Activated CD4-positive, alpha-beta T cell treated with anti-CD3 and anti-CD28 coated beads, Interleukin-10, Interleukin-2, amounts not matched to agents 100 ng/mL and 50 ng/mL, durations not matched to agents 16 hours and 8 hours (primary cell): ENCODE measurements around the gene MTM1.

Source experiments
- DNase-seq: peaks from one replicate; pipeline ENCODE4 v3.0.0-alpha.2; 2020

MTM1 gene

DNA sequence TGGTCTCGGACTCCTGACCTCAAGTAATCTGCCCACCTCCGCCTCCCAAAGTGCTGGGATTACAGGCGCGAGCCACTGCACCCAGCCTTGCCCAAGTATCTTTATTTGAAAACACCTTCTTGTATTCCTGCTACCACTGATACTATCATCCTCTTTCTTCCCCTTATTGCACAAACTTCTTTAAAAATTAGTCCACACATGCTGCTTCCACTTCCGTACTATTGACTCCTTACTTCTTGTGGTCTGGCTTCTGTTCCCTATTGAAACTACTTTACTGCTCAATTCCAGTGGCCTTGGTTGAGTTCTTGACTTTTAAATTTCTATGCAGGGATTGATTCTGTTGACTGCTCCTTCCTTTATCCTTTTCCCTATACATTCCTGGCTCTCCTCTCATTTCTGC is 38.8 kb downstream of the MTM1 start:
- no peak for DNase-seq

DNA sequence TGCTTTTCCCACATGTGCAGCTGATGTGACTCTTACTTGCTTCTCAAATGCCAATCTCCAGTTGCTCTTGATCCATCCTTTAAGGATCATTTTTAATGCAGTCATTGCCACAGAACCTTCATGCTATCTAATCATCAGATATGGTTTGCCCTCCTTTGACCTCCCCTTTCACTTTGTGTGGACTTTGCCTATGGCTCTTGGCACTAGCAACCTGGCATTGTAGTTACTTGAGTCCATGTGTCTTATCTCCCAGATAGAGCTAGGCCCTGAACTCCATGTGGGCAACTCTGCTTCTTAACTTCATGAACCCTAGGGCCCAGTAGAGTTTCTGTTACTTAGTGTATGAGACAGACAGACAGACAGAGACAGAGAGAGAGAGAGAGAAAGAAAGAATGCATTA is 41.6 kb downstream of the MTM1 start:
- no peak for DNase-seq

DNA sequence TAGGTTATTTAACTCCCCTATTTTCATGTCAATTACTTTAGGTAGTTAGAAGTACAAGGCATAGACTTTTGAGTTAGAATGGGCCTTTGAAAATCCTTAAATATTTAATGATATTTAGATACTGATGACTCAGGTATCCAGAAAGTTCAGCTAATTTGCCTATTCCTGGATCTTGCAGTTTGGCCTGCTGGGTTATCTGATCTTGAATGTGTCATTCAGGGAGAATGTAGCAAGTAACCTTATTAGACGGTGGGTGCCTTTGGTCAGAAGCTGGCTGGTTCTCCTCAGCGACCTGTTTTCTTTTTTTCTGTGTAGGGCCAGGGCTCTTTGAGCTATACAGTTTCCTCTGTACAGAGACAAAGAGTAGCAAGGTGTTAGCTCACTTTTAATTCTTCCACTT is 42.0 kb downstream of the MTM1 start:
- DNase-seq = no peak

DNA sequence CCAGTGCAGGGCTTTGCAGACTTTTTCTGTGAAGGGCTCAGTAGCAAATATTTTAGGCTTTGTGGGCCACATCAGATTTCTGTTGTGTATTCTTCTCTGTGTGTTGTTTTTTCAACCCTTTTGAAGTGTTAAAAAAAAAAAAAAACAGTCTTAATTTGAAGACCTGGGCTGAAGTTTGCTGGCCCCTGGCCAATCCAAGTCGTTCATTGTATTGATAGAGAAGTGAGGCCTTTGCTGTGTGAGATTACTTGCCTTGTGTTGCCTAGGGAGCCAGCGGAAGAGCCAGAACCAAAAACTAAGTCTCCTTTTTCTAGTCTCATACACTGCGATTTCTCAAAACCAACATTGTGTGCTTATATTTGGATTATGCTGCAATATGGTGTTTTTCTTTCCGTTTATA is 46.9 kb downstream of the MTM1 start:
- no peak for DNase-seq

DNA sequence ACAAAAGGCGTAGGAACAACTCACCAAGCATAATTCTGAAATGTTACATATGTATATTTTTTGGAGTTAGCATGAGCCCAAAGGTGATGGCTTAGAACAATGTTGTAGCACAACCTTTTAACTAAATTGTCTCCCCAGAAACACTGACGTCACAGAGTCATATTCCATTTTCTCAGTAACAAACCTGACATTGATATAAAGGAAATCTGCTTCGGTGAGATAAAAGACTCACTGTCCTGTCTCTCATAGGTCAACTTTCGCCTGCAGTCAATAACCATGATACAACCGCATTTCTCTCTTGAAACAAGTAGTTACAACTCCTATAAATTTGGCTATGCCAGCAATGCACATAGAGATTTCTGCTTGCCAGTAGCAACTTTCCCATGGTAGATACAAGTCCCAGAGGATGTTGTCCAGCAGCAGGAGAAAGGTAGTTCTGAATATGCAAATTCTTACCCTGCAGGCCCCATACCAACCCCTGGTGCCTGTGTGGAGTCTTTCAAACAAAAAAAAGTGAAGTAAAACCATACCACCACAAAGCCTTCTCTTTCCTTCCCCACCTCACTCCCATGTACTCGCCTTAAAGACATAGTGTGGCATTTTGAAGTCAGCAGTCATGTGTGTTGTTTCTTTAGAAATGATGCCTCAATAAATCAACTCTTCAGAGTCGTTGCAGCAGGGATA is 47.9 kb downstream of the MTM1 start:
- DNase-seq = no peak

DNA sequence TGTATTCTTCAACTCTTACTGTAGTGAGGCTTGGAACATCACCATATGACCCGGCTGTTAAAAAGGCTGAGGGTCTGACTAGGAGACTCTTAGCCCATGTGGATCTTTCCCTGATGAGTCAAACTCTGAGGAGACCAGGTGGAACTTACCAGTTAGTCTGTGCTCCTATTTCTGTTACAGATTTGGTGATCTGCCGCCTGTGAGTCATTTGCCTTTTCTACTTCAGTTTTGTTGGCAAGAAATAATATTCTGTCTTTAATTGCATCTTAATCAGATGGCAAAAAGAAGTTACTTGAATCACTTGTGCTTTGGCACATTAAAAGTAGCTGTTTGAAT is 48.4 kb downstream of the MTM1 start:
- no peak for DNase-seq

DNA sequence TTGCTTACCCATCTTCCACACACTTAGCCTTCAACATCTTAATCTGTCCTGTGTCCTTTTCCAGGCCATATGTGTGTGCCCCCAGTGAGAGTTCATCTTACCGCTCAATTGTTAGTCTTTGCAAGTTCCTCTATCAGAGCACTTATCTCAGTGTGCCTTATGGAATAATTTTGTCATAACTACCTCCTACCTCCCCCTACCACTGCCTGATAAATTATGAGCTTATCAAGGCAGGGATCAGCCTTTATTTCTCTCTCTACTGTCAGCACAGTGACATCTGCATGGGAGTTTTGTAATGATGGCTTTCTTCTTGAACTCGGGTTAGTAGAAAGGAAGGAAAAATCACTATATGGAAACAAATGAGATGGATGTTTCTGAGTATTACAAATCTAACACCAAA is 53.2 kb downstream of the MTM1 start:
- no peak for DNase-seq

DNA sequence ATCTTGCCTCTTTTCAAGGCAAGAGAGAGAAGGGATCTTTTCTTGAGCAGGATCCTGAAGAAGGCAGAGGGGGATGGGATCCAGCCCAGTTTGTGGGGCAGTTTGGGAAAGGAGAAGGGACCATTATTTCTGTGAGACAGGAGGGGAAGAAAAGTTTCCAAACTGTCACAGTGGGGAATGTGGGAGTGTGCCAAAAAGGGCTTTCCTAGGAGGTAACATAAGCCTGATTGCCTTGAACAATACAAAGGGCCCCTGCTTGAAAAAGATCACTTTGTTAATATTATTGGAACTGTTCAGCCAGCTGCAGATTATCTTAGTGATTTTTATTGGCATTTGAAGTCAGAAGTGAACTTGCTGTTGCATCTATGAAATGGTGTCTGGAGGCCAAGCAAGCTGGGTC is 55.2 kb downstream of the MTM1 start:
- no peak for DNase-seq

DNA sequence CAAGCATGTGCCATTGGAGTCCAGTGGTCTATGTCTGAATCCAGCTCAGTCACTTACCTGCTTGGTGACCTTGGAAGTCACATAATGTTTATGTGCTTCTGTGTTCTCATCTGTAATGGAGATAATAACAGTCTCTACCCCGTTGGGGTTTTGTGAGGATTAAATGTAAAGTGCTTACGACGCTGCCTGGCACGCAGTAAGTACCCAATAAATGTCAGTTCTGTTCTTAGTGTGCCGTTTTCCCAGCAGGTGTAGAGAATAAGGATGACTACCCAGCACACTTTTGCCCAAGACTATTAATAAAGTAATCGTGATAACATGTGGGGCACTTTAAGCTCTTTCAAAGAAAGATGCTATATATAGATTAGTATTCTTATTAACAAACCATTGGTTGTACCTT is 56.7 kb downstream of the MTM1 start:
- DNase-seq = no peak

DNA sequence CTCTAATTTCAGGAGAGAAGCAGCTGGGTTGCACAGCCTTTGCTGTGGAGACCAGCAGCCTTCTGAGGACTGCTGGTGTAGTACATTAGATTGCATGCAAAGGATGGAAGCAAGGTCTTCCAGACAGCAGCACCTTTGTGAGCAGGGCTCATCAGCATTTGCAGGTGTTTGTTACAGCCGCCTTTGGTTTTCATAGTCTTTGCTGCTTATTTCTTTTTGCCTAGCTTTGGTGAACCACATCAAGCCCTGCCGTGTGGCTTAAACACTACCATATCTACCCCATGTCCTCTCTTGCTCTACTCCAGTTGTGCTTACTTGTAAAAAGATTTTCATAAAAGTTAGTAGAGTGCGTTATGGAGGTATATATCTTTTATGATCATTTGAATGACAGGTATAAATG is 57.5 kb downstream of the MTM1 start:
- no peak for DNase-seq

DNA sequence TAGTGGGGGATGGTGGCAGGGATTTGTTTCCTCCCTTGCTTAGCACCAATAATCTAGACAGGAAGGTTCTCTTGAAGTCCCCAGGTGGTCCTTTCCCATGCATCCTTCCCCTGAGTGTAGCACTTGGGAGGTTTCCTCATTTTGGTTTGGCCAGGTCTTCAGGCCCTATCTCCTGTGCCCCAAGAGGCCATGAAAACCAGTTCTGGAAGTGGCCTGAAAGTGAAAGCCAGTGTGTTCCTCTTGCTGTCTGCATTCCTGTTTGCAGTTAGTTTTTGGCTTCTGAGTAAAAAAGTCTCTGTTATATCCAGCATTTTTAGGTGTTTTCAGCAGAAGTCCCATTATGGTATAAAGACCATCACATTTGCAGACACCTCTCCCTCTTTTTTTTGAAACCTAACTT is 59.5 kb downstream of the MTM1 start:
- peak; percentile 17 for DNase-seq

DNA sequence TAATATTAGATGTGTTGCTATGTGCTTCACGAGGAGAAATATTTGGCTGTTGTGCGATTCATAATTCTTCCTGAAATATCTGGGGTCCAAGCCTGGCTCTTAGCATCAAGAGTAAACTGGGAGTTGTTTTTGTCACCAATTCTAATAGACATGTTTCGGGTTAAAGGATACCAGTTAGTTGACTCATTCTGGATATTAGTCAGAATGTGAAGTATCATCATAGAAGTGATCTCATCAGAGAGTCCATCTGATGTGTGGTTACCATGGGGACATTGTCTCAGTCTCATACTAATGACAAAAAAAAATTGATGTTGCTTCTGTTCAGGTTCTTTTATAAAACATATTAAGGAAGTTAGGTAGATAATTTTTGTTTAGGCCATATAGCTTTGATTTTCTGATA is 67.5 kb downstream of the MTM1 start:
- peak; percentile 79 for DNase-seq

DNA sequence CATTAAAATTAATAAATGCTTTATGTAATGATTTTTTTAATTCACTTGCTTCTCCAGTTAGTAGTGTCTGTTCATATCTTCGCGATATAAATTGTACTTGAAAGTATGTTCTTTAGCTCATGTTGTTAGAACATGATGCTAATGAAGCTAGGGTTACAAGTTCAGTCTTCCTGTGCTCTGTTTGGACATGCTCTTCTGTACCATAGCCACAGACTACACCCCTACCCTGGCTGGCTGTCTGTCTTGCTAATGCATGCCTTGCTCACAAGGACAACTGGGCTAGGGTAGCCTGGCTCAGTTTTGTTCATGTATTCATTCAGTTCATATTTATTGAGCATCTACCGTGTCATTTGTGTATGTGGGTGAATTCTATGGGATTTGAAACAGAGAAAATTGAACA is 74.0 kb downstream of the MTM1 start:
- DNase-seq = no peak

DNA sequence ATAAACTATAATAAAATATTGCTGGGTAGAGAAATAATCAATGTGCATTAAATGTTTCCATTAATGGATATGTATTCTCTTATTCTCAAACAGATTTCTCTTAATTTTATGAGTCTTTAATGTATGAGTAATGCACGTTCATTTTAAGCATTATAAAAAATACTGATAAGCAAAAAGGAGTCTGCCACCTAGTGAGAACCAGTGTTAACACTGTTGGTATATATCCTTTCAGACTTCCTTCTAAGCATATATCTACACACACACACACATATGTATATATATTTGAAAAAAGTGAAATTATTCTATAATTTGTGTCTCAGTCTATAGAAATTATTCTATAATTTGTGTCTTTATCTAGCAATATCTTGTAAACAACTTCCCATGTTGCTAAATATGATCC is 74.8 kb downstream of the MTM1 start:
- DNase-seq = no peak

DNA sequence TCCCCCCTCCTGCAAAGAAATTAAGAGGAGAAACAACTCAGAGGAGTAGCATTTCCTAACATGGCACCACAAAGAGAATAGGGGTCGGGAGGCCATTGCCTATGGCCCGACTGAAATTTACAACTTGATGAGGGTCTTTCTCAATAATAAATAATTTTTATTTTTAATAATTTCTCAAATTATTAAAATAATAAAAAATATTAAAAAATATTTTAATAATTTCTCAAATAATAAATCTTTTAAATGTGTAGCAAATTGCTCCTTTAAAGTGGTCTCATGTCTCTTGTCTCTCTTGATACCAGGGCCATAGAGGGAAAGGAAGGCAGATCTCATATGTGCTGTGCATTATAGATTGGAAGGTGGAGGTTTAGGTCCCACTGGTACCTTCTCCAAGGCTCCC is 75.5 kb downstream of the MTM1 start:
- no peak for DNase-seq

DNA sequence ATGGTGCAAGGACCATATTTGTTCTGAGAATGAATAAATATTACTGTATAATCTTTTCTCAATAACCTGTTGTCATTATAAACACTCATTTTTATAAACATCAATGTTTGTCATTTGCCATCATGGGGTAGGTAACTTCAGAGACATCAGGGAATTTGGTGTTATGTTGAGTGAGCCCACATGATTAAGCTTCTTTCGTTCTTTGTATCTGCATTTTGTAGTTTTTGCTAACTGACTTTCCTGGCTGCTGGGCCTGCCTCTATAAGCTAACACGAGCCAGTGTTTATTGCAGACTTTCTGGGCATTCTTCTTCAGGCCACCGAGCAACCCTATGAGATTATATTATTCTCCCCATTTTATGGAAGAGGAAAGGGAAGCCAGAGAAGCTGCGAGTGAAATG is 76.0 kb downstream of the MTM1 start:
- DNase-seq = no peak

DNA sequence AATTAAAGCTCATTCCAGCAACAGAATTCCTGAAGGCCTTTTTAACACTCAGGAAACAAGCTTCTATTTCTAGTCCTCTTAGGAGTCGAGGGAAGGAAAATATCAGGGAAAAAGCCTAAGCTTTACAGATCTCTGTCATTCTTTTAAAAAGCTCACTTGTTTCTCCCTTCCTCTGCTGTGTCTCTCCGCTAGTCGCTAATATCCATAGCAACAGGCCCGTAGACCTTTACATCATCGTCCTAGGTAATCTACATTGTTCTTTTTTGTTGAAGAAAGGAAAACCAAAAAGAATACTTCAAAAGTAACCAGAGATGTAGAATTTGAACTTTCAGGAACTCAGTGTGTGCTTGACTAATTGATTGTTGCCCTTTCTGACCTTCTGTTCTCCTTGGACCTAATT is 78.9 kb downstream of the MTM1 start:
- DNase-seq = no peak

DNA sequence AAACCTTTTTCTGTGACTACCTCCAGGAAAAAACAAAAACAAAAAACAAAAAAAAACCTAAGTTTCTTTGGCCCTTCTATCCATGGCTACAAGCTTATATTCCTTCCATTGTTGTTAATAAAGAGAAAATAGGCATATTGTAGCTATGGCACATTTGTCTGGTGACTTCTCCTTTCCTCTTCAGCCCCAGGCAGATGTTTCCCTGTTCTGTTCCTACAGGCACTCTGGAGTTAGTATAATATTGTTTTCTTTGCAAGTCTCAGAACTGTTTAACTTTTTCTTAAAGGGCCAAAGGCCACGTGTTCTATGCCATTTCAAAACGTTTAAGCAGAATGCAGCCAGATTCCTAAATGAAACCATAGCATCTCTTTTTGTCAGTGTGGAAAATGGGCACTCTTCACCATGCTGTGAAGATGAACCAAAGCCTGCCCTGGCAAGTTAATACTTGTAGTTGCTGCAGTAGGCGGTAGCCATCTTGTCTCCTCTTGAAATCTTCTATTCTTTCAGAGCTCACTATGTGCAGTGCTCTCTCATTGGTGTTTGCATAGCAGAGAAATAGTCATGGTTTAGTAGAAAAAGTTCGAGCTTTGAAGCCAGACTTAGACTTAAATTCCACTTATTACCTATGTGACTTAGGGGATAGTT is 80.0 kb downstream of the MTM1 start:
- no peak for DNase-seq

DNA sequence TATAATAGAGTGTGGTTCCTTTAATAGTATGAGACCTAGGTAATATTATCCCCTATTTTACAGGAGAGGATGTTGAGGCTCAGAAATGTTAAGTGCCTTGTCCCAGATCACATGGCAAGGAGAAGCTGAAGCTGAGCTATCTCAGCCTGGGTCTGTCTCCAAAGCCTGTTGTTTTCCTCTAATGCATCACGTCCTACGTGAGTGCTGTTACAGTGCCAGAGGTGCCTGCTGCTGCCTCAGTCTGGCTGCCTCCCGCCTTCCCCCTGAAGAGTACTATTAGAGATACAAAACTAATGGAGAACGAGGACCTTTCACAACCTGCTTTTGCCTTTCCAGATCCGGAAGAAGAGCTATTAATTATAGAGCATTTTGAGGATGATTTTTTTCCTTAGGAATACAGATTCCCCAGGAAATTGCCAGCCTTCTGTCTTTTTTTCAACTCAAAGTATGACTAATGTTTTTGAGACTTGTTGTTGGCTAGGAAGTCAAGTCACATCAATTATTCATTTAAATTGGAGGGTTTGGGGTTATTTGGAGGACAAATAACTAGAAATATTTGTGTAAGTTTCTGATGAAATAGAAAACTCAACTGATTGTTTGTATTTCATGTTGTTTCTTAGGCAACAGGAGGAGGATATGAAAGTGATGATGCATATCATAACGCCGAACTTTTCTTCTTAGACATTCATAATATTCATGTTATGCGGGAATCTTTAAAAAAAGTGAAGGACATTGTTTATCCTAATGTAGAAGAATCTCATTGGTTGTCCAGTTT is 80.9 kb downstream of the MTM1 start:
- DNase-seq = peak; percentile 13

DNA sequence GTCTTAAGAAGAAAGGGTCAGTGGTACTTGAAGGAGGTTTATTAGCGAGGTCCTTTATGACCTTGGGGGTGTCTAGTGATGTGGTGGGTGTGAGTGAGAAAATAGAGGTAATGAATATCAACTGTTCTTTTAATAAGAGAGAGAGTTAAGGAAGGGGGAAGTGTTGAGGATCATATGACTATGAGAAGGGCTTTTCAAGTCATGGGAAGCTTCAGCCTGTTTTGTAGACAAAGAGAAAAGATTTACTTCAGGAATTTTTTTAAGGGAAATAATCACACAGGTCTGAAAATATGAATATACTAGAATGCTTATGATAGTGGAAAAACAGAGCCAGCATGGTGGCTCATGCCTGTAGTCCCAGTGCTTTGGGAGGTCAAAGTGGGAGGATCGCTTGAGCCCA is 83.5 kb downstream of the MTM1 start:
- no peak for DNase-seq

DNA sequence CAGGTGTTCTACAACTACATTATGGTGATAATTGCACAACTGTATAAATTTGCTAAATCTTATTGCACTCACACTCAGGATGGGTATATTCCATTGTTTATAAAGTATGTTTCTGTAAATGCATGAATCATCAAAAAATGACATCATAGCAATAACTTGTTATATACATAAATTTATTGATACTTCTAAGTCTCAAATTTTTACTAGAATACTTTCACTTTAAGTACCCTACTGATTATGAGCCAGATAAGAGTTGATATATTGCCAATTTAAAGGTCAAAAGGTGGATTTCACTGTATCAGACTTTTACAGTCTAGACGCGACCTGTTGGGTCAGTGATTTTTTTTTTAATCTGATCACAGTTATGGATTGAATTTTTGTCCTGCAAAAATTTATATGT is 87.4 kb downstream of the MTM1 start:
- no peak for DNase-seq

DNA sequence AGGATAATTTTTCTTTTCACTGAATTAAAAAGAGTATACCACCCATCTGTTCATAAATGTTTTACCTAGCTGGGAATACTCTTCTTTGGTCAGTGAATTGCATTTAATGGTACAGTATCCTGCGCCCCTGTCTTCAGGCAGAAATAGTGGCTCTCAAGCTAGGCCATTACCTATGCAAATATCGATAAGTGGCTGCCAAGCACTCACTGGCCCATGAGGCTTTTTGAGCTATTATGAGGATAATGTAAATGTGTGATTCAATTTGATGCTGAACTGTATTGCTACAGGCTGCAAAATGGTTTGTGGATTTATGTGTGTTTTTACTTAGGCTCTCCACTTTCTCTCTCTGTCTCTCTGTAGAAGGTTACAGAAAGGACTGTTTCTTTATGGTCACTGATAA is 94.7 kb downstream of the MTM1 start:
- no peak for DNase-seq

DNA sequence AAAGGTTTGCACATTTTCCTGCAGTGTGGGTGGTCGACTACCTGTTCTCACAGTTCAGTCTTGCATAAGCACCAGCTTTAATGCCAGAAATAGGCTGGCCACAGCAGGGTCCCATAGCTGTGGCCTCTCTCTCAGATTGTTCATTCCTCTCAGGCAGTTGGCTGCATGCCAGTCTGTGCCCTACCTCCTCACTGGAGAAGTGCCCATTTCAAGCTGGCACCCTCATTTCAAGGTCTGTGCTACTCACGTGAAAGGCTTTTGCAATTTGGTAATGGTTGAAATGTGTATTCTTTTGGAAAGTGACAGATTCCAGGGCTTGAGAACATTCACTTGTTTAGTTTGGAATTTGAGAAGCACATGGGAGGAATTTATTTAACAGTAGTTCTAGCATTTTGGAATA is 95.9 kb downstream of the MTM1 start:
- DNase-seq = no peak

DNA sequence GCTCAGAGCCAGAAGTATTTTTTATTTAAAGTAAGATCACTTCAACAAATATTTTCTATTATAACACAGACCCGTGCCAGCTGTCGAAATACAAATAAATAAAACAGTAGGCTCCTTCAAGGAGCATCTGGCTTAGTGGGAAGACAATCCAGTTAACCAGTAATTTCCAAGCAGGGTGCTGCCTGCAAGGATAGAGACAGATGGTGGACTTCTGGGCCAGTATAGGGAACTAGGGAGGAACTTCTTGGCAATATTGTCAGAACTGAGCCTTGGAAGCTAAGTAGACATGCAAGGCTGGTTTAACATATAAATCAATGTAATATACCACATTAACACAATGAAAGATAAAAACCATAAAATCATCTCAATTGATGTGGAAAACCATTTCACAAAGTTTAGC is 107.8 kb downstream of the MTM1 start:
- DNase-seq = no peak

DNA sequence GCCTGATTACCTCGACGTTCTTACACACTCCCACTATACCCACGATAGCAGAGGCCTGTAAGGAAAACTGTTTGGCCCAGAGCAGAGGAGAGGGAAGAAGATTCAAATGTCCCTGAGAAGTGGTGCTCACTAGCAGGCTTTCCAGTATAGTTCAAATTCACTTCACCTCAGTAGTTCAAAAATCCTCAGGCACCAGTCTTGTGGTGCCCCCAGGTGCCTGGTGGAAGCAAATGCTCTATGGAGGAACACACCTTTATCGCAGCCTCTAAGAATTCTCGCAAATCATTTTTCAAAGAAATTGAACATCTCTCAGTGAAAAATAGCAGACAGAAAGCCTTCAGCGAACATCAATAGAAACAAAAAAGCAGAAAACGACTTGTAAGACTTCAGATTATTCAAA is 112.6 kb downstream of the MTM1 start:
- DNase-seq = peak; percentile 18
